SK-N-SH treated with all-trans-retinoic acid at 6 μM for 48 hours (cell line): ENCODE measurements around the gene FCGBP.
"Not testable (repeated sequence)": the region's sequence is repeated elsewhere in the genome, so short reads cannot be mapped to it uniquely, and the experiment has no call there.

Experiments used
- ARNTL ChIP-seq: fragments of 450-650 bp; formaldehyde crosslinking; IDR thresholded peaks from 2 replicates; pipeline ENCODE4 v1.5.0; 2020; ENCODE audit warnings: low read depth, mild to moderate bottlenecking, moderate library complexity, borderline replicate concordance
- CREB5 ChIP-seq: fragments of 250-450 bp; sonication (Bioruptor Pico); IDR thresholded peaks from 2 replicates; pipeline ENCODE4 v1.5.1; 2020; ENCODE audit warnings: low read depth, mild to moderate bottlenecking, moderate library complexity
- ESRRG ChIP-seq: fragments of 250-450 bp; sonication (Bioruptor Pico); IDR thresholded peaks from 2 replicates; pipeline ENCODE4 v1.6.1; 2021; ENCODE audit warnings: mild to moderate bottlenecking
- GLIS3 ChIP-seq: fragments of 250-450 bp; sonication (Bioruptor Pico); IDR thresholded peaks from 2 replicates; pipeline ENCODE4 v1.5.0; 2020; ENCODE audit warnings: mild to moderate bottlenecking, moderate library complexity
- OSR1 ChIP-seq: fragments of 250-450 bp; sonication (Bioruptor Pico); IDR thresholded peaks from 2 replicates; pipeline ENCODE4 v1.8.0; 2022; ENCODE audit warnings: moderate library complexity, mild to moderate bottlenecking, inconsistent platforms
- PATZ1 ChIP-seq: fragments of 250-450 bp; sonication (Bioruptor Pico); IDR thresholded peaks from 2 replicates; pipeline ENCODE4 v1.8.0; 2020; ENCODE audit warnings: mild to moderate bottlenecking, moderate library complexity, borderline replicate concordance
- POU6F1 ChIP-seq: fragments of 250-450 bp; sonication (Bioruptor Pico); IDR thresholded peaks from 2 replicates; pipeline ENCODE4 v1.8.0; 2021; ENCODE audit warnings: low read depth, mild to moderate bottlenecking, moderate library complexity, borderline replicate concordance
- PPARA ChIP-seq: fragments of 250-450 bp; sonication (Bioruptor Pico); IDR thresholded peaks from 2 replicates; pipeline ENCODE4 v1.5.0; 2020; ENCODE audit warnings: mild to moderate bottlenecking, borderline replicate concordance
- RARB ChIP-seq: fragments of 250-450 bp; sonication (Bioruptor Pico); IDR thresholded peaks from 2 replicates; pipeline ENCODE4 v1.8.0; 2021; ENCODE audit warnings: mild to moderate bottlenecking, moderate library complexity
- TOX ChIP-seq: fragments of 250-450 bp; sonication (Bioruptor Pico); IDR thresholded peaks from 2 replicates; pipeline ENCODE4 v1.8.0; 2021; ENCODE audit warnings: mild to moderate bottlenecking, moderate library complexity, borderline replicate concordance
- TSHZ2 ChIP-seq: fragments of 250-450 bp; sonication (Bioruptor Pico); IDR thresholded peaks from 2 replicates; pipeline ENCODE4 v1.5.0; 2020; ENCODE audit warnings: mild to moderate bottlenecking, moderate library complexity
- ZC3H10 ChIP-seq: fragments of 250-450 bp; sonication (Bioruptor Pico); IDR thresholded peaks from 2 replicates; pipeline ENCODE4 v1.5.1; 2021; ENCODE audit warnings: mild to moderate bottlenecking, moderate library complexity
- ZFP30 ChIP-seq: fragments of 450-650 bp; formaldehyde crosslinking; IDR thresholded peaks from 2 replicates; pipeline ENCODE4 v1.5.0; 2022; ENCODE audit warnings: mild to moderate bottlenecking, moderate library complexity

GRCh38 chr19:39959407-39959806 lies 25.0 kb upstream of the FCGBP start:
- TF ChIP-seq TSHZ2 (CRISPR knock-in tag); TOX; ZFP30 (CRISPR knock-in tag); PATZ1; RARB; GLIS3 (CRISPR knock-in tag); POU6F1 (CRISPR knock-in tag); ZC3H10 (CRISPR knock-in tag); CREB5 (CRISPR knock-in tag); OSR1 (CRISPR knock-in tag); PPARA (CRISPR knock-in tag); ESRRG (CRISPR knock-in tag); ARNTL (CRISPR knock-in tag): not testable (repeated sequence)
